TTC549 (cell line): ENCODE data around the gene FAM170B.

ENCODE experiments used
- FAIRE-seq: peaks from 2 replicates; lab custom pipeline; 2012; peaks lifted over from hg19 to GRCh38; lab: Jason Lieb, UNC

FAM170B gene

DNA sequence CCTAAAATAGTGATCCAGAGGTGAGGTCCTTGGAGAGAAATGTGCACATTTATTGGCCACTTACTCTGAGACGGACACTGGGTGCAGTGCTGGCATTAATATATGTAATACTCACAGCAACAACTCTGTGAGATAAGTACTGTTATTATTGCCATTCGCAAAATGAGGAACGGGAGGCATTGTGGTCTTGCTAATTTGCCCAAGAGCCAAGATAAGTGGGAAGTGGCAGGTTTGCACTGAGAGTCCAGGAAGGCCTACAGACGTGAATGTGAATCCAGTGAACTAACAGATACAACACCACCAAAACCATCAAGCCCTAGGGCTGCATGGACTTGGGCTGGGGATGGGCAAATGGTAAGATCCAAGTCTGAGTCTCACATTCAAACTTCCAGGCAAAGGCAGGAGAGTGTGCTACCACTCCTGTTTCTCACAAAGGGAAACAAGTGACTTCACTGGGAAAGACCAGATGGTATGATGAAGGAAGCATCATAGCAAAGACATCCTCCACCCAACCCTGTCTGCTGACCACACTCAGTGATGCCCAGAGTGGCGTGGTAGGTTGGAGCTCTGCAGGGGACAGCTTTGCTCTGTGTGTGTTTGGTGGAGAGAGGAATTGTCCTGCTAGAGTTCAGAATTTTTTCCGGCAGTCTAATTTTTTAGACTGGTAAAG, 35.1 kb upstream of the FAM170B start:
- FAIRE-seq: no peak

DNA sequence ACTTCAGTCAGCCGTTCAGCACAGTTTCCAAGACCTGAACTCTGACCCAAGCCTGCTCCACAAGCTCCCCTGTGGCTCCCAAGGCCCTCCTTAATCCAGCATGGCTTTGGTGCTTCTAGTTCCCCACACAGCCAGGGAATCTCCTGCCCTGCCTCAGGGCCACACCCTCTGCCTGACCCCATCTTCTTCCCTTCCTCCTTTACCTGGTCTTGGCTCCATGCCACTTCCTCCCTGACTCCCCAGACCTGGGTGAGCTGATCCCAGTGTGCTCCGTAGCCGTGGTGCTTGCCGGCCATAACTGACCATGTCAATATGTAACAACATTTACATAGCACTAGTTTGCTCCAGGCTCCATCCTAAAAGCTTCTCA, 34.3 kb upstream of the FAM170B start:
- FAIRE-seq: no peak

DNA sequence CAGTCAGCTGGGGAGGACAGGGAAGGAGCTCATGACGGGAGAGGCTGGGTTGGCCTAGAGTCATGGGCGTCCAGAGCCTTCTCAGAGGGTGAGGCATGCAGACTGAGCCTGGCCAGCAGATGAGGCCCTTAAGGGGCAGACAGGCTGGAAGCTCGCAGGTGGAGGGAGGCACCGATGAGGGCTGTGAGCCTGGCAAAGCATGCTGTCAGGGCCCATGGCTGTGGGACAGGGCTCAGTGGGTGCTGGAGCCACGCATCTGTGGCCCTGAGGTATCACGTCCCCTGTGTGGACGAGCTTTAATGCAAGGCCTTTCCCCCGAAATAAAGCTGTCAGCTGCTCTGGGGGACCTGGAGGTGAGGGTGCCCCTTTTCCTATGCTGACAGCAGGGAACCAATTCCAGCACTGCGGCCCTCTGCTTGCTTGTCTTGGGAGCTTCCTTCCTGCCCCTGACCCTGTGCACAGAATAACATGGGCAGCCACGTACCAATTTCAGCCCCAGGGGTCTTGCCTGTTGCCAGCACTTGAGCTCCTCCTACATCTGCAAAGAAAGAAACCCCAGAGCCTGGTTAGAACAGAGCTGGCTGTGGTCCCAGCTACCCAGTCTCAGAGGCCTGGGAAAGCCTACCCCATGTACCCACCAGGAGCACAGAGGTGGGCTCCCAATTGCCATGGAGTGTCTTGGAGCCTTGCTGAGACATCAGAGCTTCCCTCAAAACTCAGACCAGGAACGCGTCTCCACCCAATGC, 33.8 kb upstream of the FAM170B start:
- no peak for FAIRE-seq

DNA sequence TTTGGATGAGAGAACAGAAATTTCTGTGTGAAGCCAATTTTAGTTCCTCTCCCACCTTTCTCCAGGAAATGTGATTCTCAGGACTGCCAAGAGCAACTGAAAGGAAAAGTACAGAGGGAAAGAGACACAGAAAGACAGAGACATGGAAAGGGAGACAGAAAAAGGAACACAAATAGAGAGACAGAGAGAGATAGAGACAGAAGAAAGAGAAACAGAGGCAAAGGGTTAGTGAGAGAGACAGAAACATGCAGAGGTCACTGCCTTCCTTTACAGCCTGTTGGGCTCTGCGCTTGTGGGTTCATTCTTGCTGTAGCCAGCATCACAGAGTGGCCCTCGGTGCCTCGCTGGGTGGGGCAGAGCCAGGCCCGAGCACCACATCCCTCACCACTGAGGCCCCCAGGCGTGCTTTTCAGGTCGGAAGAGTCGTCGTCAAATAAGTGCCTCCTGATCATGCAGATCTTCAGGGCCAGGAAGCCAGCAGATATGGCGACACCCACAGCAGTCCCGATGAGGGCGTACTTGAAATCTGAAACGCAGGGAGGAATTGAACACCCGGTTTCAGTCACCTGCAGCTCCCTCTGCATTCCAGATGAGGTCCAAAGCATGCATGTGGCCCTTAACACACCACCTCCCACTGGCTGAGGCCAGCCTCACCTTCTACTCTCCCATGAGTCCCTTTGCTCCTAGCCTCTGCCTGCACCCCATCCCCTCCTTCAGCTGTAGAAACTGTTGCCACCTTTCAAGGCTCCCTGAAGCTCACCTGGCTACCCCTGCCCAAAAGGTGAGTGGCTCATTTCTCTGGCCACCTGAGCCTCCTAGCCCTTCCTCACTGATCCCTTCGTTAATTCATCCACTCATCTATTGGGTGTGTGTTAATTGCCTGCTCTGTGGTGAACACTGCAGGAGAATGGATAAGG, 32.9 kb upstream of the FAM170B start:
- FAIRE-seq: no peak

DNA sequence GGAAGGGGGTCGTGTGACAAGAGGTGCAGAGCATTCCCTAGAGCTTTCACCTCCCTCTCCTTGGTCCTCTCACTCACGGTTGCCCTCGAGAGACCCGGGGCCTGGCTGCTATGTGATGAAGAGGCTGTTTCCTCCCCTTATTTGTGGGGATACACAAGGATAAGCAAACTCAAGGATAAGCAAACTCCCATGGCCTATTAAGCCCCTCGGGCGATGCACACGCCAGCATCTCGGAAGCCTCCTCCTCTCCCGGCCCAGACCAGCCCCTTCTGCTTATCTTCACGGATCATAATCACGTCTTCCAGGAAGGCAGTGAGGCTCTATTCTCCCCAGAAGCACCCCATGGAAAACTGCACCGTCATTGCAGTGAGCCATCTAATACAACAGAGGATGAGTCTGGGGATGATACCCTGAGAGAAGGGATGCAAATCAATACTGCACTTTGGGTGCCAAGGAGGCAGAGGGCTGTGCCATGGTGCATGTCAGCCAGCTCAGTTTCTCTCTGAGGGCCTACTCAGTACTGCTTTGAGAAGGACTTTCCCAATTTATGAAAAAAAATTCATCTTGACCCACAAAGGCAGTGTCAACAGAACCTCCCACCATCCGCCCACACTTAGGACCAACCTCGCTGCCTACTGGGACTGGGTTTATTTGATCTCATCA, 32.1 kb upstream of the FAM170B start:
- FAIRE-seq: no peak

DNA sequence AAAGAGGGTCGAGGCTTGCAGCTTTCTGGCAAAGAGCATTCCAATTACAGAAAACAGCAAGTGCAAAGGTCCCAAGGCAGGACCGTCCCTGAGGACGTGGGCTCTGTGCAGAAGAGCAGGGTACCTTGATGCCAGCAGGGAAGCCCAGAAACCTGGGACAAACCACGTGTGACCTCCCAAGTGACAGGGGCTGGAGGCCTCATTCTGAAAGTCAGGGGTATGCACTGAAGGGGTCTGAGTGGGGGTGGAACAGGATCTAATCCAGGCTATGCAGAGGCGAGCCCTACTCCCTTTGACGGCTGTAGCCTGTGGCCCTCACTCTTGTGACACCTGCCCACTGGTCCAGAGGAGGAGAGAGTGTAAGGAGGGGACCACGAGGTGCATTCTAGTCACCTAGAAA, 31.4 kb upstream of the FAM170B start:
- no peak for FAIRE-seq

DNA sequence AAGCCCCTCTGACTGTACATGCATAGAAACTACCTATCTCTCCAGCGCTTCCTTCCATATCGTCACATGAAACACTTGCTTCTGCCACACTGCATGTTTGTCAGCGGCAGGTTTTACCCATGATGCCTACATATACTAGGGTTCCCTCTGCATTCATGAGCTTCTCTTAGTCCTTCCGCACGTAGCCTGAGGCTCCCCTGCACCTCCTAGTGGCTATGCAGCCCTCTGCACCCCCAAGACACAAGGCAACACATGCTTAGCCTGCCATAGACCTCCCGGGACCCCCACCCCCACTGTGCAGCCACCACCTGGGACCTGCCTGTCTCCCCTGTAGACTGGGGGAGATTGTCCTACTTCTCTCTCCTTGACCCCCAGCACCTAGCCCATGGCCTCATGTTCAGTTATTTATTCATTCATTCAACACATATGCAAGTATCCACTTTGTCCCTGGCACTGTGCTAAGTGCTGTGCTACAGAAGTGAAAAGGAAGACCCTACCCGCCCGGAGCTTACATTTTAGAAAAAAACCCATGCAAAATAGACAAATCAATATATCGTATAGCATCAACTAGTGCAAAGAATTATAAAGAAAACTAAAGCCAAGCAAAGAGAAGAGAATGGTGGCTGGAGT, 30.9 kb upstream of the FAM170B start:
- no peak for FAIRE-seq

DNA sequence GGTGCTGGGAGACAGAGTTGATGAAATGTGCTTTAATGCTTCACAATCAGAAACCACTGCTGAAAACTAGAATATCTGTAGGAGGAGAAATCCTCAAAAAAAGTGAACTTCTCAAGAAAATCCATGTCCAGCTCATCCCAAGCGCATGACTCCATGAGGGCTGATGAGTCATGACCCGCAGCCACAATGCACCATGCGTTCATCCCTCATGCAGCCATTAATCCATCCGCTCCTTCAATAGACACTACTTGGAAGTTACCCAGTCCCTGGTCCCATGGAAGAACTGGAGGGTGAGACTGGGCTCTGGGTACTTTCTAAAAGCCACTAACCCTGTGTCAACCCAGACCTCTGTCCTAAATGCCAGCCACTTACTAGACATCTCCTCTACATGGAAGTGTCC, 29.9 kb upstream of the FAM170B start:
- no peak for FAIRE-seq

DNA sequence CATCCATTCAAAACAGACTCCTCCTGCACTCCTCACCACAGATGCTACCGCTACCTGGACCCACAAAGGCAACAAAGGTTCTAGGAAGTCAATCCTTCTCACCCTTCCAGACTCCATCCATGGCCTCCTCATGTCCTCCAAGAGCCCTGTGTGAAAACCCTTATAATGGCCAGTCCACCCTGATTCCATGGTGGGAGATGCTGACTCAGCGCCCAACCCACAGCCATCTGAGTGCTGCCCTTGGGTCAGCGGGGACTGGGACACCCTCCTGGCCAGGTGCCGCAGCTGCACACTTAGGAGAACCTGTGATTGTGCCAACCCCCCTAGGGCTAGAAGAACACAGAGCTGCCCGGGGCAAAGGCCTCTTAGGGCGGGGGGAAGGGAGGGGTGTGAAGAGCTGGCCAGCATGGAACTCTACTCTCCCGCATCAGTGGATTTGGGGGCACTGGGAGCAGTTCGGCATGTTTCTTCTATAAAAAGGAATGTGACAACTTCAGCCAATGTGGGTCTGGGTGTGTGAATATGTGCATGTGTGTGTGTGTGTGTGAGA, 29.0 kb upstream of the FAM170B start:
- no peak for FAIRE-seq

DNA sequence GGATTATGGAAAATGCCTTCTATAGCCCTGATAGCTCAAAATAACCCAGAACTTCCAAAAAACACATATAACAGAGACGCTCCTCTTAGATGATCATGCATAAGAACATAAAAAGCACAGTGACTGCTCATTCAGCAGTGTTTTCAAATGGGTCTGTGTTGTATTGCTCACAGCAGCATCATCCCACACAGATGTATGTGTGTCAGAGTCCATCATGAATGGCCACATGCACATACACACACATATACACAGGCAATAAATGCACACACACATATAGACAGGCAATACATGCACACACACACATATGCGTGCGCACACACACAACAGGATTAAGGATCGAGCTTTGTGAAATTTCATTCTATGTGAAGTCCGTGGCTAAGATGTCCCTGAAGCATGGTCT, 28.2 kb upstream of the FAM170B start:
- no peak for FAIRE-seq

DNA sequence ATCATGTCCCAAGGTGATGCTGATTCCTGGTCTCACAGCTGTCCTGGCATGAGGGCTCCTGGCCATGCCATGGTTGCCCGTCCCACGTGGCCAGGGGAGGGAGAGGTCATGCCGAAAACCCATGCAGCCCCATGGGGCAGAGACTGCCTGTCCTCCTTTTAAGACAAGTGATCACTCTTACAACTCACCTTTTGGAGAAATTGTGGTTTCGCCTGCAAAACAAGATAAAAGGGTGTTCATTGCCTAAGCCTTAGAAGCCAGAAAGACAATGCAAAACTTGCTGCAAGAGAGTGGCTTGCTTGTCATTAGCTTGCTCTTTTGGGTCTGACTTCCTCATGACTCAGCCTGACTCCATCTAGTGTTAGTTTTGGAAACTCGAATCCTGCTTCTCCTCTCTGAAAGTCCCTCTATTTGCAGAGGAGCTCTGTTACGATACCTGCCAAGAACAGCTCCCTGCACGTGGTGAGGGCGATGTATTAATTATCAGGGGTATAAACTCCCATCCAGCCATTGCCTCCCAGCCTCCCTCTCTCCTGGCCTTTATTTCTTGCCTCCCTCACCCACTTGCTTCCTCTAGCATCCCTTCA, 27.7 kb upstream of the FAM170B start:
- FAIRE-seq: no peak

DNA sequence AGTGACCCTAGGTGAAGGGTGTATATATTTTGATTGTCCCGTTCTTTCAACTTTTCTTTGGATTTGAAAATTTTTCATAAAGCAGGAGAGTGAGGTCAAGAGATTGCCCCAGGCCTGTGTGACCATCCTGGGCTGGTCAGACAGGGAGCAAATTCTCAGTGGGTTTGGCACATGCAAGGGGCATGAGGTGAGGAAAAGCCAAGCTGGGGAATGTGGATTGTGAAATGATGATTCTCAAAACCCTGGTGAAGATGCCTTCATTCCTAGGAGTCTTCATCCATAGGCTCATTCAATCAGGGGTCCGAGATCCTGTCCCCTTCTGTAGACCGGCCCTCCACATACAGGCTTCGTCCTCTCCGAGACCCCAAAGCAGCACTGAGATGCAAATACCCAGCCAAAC, 27.0 kb upstream of the FAM170B start:
- no peak for FAIRE-seq

DNA sequence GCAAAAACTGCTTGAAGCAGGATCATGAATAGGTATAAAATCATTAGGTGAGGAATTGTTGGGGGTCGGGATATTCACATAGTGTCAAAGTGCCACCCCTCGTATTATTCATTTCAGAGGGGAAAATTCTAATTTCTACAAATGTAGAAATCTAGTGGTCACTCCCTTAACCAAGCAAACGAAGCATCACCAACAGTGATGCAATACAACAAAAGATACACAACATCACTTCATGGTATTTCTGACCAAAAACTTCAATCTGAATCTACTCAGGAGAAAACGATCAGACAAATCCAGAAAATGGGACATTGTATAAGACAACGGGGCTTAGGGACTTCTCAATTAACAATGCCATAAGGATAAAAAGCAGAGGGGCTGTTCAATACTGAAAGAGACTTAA, 26.3 kb upstream of the FAM170B start:
- FAIRE-seq: no peak

DNA sequence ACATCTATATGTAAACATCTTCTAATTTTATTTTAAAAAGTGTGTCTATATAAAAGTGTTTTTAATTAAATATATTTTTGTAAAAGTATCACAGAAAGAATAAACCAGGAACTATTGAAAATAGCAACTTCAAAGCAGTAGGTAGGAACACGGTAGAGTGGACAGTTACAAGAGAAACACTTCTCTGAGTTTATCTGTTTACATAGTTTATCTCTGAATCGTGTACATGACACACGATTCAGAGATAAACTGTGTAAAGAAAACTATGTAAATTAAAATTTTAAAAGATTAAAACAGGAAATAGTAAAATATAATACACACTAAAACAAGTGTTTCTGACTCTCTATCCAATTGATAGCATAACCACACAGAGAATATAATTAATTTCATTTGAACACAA, 25.1 kb upstream of the FAM170B start:
- no peak for FAIRE-seq

DNA sequence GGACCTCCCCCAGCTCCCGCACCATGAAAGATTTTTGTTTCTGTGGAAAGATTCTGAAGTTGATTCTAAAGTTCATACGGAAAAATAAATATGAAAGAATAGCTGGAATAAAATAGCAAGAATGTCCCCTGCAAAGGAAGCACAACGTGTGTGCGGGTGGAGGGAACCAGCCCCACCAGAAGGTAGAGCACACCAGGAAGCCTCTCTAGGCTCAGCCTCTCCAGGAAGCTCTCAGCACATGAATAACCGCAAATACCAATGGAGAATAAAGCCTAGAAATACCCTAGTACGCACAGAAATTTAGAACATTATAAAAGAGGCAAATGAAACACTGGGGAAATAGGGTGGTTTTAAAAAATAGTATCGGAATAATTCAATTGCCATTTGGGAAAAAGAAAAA, 24.6 kb upstream of the FAM170B start:
- no peak for FAIRE-seq

DNA sequence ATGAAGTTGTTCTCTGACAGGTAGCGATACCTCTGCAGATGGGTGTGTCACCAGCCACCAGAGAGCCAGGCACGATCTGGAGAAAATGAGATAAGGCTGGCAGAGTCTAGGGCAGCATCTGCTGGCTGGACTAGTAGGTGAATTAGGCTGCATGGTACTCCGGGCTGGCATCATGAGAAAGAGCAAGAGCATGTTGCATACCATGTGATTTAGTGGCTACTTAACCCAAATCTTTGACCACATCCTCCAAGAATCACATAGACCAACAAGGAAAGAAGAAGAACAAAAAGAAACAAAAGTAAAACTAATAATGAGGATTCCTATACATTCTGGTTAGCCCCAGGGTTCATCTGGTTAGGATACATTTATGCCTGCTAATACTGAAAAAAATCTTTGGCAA, 23.4 kb upstream of the FAM170B start:
- no peak for FAIRE-seq

DNA sequence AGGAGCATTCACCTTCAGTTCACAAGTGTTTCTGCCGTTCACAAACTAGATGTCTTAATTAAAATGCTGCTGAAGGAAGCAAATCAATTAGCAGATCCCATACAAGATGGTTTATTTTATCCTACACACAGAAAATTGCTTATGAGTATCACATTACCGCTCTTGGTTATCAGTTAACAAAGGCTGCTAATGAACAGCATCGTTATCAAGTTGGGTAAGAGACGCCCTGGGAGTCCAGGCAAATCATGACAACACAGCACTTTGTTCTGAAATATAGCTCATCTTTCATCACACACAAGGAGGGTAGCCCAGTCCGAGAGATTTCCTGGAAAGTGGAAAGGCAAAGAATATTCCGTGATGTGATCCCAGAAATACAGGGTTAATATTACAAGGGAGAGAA, 20.8 kb upstream of the FAM170B start:
- FAIRE-seq: no peak

DNA sequence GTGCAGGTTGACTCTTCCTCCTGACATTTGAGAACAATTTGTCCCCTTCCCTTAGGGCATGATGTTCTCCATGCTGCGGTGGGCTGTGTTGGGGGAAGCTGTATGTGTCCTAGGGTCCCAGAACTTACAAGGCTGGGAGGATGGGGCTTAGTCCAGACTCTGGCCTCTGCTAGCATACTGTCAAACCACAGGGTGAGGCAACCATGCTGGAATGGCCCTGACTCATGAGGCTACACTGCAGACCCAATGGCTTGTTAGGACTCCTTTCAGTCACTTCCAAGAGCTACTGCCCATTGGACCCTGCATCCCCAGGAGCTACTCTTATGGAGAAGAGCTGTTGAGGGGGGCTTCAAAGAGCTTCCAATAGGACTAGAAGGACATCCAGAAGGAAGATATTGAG, 20.1 kb upstream of the FAM170B start:
- no peak for FAIRE-seq

DNA sequence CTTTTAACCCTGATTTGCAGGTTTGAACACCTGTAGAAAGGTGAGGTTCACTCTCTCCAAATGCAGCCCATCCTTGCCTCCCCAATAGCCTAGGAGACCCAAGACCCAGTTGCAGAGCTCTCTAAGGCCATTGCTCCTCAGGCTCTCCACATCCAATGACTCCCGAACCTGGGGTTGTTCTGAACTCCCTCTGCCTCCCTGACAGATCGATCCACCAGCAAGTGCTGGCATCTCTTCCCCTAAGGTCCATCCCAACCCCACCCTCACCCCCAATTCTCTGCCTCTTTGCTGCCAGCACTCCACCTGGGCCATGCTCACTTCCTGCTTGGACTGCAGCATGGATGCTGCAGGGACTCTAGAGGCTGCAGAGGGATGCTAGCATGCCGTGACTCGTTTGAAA, 19.3 kb upstream of the FAM170B start:
- FAIRE-seq: no peak

DNA sequence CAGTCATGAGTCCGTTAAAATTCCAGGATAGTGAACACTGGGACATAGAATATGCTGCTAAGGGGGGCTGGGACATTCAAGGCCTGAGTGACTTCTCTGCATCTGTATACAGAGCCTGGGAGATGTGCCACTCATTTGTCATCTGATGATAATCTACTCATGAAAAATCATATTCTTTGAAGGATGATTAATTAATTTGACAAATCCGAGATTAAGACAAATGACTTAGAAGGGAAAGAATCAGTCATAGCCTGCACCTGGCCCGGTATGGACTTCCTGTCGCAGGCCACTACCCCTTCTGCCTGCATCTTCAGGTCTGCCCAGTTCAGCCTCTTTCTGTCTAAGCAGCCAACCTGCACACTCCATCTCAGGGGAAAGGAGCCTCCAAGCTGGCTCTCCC, 18.8 kb upstream of the FAM170B start:
- no peak for FAIRE-seq

DNA sequence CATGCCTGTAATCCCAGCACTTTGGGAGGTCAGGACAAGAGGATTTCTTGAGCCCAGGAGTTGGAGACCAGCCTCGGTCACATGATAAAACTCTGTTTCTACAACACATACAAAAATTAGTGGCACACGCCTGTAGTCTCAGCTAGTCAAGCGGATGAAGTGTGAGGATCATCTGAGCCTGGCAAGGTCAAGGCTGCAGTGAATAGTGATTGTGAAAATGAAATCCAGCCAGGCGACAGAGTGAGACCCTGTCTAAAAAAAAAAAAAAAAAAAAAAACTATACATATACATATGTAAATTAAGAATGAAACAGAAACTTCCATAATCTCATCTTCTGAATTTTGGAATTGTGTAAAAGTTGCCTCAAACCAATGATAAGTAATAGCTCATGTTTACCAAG, 18.2 kb upstream of the FAM170B start:
- FAIRE-seq: no peak

DNA sequence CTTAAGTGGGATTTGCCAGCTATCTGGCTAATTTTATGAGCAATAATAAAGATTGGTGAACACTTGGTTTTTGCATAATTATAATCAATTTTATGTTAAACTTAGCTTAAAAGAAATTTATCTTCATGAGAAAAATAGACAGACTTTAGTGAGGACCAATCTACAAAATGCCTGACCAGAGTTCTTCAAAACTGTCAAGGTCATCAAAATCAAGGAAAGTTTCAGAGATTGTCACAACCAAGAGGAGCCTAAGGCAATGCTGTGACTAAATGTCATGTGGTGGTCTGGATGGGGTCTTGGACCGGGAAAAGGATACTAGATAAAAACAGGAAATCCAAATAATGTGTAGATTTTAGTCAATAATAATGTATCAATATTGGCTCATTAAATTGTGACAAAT, 17.7 kb upstream of the FAM170B start:
- no peak for FAIRE-seq
